Measurements from ENCODE around the gene U2AF1L4. TPM values are rescaled to one million over a fixed set of nuclear protein-coding genes. Genes with fewer than 3 reads are reported as not detected.

Gene U2AF1L4
- total and polyA plus RNA-seq, 2 donors (not counting 1 experiment from before 2014, with no cell fraction given), result 62.1 to 89.7 TPM

DNA sequence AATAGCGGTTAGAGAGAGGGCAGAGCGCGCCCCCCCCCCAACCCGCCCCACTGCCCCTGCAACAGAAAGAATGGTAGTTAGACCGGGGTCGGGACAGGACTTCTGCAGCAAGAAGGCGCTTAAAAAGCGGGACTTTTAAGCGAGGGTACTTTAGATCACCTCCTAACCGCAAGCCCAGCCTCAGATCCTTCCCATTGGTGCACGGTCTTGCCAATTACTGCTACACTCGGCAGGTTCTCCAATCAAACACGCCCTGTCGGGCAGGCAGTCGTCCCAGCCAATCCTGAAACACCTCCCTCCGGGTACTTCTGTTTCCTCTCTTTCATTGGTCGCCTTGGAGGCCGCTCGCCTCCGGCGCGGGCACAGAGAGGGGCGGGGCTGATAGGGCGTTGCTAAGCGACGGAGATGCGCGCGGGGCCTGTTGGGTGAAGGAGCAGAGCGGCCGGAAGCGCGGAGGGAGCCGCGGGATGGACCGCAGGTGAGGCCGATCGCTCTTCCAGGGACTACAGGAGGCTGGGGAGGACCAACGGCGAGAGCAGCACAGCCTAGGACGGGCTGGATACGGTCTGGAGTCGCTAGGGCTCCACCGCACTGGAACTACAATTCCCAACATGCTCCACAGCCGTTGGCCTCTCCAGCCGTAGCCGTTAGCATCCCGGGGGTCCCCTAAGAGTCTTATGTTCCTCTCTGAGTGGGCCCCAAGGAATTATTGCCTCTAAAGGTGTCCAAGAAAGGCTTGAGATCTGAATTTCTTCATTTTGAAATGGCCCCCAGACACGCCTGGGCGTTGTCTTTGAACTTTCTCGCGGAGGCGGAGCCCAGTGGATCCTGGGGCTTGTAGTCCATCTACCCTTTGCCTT lies 12.8 kb upstream of the U2AF1L4 start, which contains the start of gene PROSER3:
PROSER3 (plus strand) TSS at position 428 of the 860 bp plus-strand sequence; CDS start at position 468, 40 bp downstream.
- H3K27ac Mint-ChIP-seq, result peak within 1 kb of the TSS; percentile 99
- Histone ChIP-seq H3K79me2 (ENCODE audit: control insufficient read depth, insufficient read depth, low read length) (peaks cover 29% of the 10 kb centered on the region), H3K27me3 (replicated peaks in 1 of 4; ENCODE audit: control extremely low read depth in 1 of 4, control insufficient read depth in 3 of 4, insufficient read depth in 4 of 4, low read length in 3 of 4) (peaks cover 0 to 26% (median 10%) of the 10 kb centered on the region in 4 experiments), H4K20me1 (ENCODE audit: control insufficient read depth, insufficient read depth, low read length, poor library complexity, severe bottlenecking) (no peaks in the 10 kb centered on the region), H3K4me1 (ENCODE audit: control insufficient read depth in 2 of 2, insufficient read depth in 2 of 2, low read length in 2 of 2) (peaks cover 24 to 35% of the 10 kb centered on the region in 2 donors), H3K36me3 (replicated peaks in 1 of 2; ENCODE audit: control extremely low read depth in 1 of 2, control insufficient read depth in 1 of 2, extremely low read depth in 1 of 2, insufficient read depth in 2 of 2, low read length in 1 of 2) (peaks cover 0 to 27% of the 10 kb centered on the region in 2 experiments), H3K9ac (ENCODE audit: low read length) (peak within 1 kb of the TSS; percentile 96), H2AFZ (ENCODE audit: insufficient read depth, low read depth, low read length, poor library complexity, severe bottlenecking) (peak within 1 kb of the TSS; percentile 89), H3K4me2 (replicated peaks; ENCODE audit: low read depth, low read length, poor library complexity, severe bottlenecking) (peak within 1 kb of the TSS; percentile 98), H3K27ac (ENCODE audit: low read length in 2 of 2) (peak within 1 kb of the TSS; percentile 91 to 96), H3K9me3 (ENCODE audit: control extremely low read depth in 1 of 3, control insufficient read depth in 2 of 3, insufficient read depth in 1 of 3, low read length in 2 of 3) (peaks cover 0 to 10% (median 0%) of the 10 kb centered on the region in 3 donors), H3K4me3 (ENCODE audit: control extremely low read depth in 1 of 5, extremely low read depth in 1 of 5, insufficient read depth in 1 of 5, low read depth in 2 of 5, low read length in 4 of 5) (peak within 1 kb of the TSS; percentile 85 to 99 (median 94))
- H3K4me1 Mint-ChIP-seq, result peaks cover 34% of the 10 kb centered on the region
- peaks cover 17% of the 10 kb centered on the region for H3K27me3 Mint-ChIP-seq
- ATAC-seq (ENCODE audit: low read depth) (peak; percentile 95), DNase-seq (peak; percentile 99)
- WGBS (ENCODE audit: insufficient coverage), result under 1% methylated on average over 52 of the region's 53 CpGs
- no peak for TF ChIP-seq EZH2 (IDR thresholded peaks at IDR 0.05; ENCODE audit: borderline replicate concordance, insufficient read depth, low read depth, low read length, poor library complexity, severe bottlenecking)
- TF ChIP-seq, protein P1, sequence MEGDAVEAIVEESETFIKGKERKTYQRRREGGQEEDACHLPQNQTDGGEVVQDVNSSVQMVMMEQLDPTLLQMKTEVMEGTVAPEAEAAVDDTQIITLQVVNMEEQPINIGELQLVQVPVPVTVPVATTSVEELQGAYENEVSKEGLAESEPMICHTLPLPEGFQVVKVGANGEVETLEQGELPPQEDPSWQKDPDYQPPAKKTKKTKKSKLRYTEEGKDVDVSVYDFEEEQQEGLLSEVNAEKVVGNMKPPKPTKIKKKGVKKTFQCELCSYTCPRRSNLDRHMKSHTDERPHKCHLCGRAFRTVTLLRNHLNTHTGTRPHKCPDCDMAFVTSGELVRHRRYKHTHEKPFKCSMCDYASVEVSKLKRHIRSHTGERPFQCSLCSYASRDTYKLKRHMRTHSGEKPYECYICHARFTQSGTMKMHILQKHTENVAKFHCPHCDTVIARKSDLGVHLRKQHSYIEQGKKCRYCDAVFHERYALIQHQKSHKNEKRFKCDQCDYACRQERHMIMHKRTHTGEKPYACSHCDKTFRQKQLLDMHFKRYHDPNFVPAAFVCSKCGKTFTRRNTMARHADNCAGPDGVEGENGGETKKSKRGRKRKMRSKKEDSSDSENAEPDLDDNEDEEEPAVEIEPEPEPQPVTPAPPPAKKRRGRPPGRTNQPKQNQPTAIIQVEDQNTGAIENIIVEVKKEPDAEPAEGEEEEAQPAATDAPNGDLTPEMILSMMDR (IDR thresholded peaks at IDR 0.05), result no peak
- ChIA-PET POLR2A (interaction anchor here (0.6 to 1.8 kb wide), 3 partner anchors 10 to 95 kb away, joined by 3 to 9 read pairs (median 7); partner anchors contain the start of gene LIN37), CTCF (no interaction called here)
- intact Hi-C loops (cut with micrococcal nuclease), result loop anchor here (1.0 to 5.0 kb wide), 7 partner anchors 10 to 357 kb away; partner anchors contain the start of genes ARHGAP33, LIN37 and TBCB
- H3K9me3 Mint-ChIP-seq (ENCODE audit: insufficient read depth), result no peaks in the 10 kb centered on the region
- peak within 1 kb of the TSS; percentile 99 for H3K4me3 Mint-ChIP-seq
